Muscle layer of duodenum (tissue), 2 donors: Measurements from ENCODE around the gene PEA15.

Source experiments
- H3K27ac ChIP-seq: one replicate; pipeline ENCODE4 v1.7.0; 2013; ENCODE audit warnings: mild to moderate bottlenecking, low read length
- H3K27me3 ChIP-seq: one replicate; pipeline ENCODE4 v1.7.0; 2013; ENCODE audit warnings: low read depth, mild to moderate bottlenecking, control low read depth, low read length
- H3K36me3 ChIP-seq, 2 donors: one replicate each; pipeline ENCODE4 v1.7.0; 2013; ENCODE audit warnings: low read length in 2 of 2, control low read depth in 1 of 2, mild to moderate bottlenecking in 1 of 2; ENCODE audit not compliant: insufficient read depth in 2 of 2, control insufficient read depth in 1 of 2
- H3K4me1 ChIP-seq, 2 donors: one replicate each; pipeline ENCODE4 v1.7.0; 2013; ENCODE audit warnings: low read length in 2 of 2, mild to moderate bottlenecking in 2 of 2, control low read depth in 1 of 2, moderate library complexity in 1 of 2; ENCODE audit not compliant: insufficient read depth in 2 of 2, control insufficient read depth in 1 of 2
- H3K4me3 ChIP-seq, 2 donors: one replicate each; pipeline ENCODE4 v1.7.0; 2013; ENCODE audit warnings: low read length in 2 of 2, low read depth in 1 of 2, mild to moderate bottlenecking in 1 of 2
- H3K9me3 ChIP-seq, 2 donors: one replicate each; pipeline ENCODE4 v1.7.0; 2013; ENCODE audit warnings: low read length in 2 of 2, control low read depth in 1 of 2, mild to moderate bottlenecking in 1 of 2; ENCODE audit not compliant: control insufficient read depth in 1 of 2
- donor health status: healthy.

PEA15 gene

DNA sequence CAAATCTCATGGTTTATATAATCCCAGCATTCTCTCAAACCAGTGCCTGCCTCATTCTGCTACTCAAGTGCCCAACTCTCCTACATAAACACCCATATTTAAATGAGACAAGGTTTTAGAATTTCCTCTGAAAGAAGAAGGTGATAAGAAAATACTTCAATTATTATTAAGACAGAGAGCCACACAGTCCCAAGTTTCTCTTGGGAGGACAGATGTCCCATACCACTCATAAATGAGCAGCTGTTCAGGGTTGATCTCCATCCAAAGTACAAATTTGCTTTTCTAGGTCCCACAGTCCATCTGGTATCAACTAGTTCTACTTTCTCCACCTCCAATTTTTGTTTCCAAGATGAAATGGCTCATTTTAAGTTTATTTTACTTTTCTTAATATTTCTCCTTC lies 45.8 kb downstream of the PEA15 start:
- H3K4me1 ChIP-seq, result peaks cover 0 to 29% of the 10 kb centered on the region in 2 donors
- no peaks in the 10 kb centered on the region for H3K27me3 ChIP-seq
- no peak overlapping the region for H3K4me3 ChIP-seq
- H3K36me3 ChIP-seq, result peaks cover 0 to 3% of the 10 kb centered on the region in 2 donors
- no peaks in the 10 kb centered on the region for H3K9me3 ChIP-seq
- H3K27ac ChIP-seq, result no peak overlapping the region

DNA sequence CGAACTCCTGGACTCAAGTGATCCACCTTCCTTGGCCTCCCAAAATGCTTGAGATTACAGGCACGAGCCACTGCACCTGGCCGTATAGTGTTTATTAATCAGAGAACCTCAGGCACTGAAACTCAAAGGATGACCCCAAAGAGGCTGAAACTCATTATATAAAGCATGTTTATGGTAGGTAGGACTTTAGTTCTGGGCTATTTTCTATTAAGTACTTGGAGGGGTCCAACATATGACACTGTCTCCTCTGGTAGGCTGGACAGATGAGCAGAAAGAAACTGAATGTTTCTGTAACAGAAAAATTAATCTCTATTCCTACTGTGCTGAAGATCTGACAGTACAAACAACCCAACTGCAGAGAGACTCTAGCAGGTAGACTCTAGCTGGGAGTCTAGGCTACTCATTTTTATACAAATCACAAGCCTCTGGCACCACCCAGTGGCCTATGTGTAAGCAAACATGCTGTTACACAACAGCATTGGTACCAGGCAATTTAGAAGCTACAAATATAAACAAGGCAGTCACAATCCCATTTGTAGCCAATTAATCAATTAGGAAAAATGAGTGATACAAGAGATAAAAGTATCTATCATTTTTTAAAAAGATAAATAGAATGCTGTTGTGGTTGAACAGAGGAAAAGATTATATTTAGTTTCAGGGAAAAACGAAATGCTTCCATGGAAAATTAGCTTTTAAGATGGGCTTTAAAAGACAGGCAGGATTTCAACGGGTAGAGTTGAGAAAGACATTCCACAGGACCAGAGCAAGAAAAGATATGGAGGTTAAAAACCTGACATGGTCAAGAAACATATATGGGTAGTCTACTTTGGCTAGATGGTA lies 46.7 kb downstream of the PEA15 start:
- Histone ChIP-seq H3K9me3 (no peaks in the 10 kb centered on the region), H3K27ac (peak overlapping the region; percentile 27), H3K4me1 (peaks cover 0 to 38% of the 10 kb centered on the region in 2 donors), H3K36me3 (peaks cover 0 to 3% of the 10 kb centered on the region in 2 donors), H3K27me3 (no peaks in the 10 kb centered on the region), H3K4me3 (no peak overlapping the region)

DNA sequence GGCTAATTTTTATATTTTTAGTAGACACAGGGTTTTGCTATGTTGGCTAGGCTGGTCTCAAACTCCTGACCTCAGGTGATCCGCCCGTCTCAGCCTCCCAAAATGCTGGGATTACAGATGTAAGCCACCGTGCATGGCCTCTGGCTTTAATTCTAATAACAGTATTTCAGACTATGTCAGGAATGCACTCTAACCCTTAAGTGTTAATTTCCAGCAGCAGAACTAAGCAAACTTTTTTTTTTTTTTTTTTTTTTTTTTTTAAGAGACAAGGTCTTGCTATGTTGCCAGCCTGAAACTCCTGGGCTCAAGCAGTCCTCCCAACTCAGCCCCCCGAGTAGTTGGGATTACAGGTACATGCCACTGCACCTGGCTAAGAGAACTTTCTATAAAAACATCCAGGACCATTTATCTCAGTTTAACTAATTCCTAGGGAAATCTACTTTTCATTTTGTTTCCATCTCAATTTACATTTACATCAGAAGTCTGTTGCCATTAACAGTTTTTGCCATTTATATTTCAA lies 50.7 kb downstream of the PEA15 start:
- no peaks in the 10 kb centered on the region for H3K9me3 ChIP-seq
- peaks cover 11 to 65% of the 10 kb centered on the region in 2 donors for H3K4me1 ChIP-seq
- H3K27me3 ChIP-seq, result no peaks in the 10 kb centered on the region
- H3K4me3 ChIP-seq, result no peak overlapping the region
- H3K27ac ChIP-seq, result no peak overlapping the region
- H3K36me3 ChIP-seq, result peaks cover 0 to 3% of the 10 kb centered on the region in 2 donors

DNA sequence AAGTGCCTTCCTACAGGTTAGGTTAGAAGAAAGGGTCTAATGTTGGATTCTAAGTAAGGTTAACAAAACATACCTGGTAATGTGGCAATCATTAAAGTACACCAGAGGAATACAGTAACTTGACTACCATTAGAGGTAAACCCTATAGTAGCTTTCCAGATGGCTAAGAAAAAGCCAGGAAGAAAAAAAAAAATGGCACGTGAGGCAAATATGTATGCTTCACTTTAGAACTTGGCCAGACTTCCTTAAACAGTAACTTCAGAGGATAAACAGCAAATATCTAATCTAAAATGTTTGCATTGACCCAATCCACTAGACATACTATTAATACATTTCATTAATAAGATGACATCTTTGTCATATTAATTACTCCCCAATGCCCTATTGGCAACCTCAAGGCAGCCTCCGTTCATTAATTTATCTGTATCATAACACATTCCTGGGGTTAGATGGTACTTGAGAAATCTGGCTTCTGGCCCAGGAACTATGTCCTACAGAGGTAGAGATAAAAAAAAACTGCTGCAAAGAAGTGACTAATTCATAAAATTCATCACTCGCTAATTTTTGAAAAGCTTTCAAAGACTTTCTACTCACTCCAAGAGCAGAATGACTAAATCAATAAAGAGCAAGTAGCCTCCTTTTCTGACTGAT lies 51.3 kb downstream of the PEA15 start:
- Histone ChIP-seq H3K4me3 (no peak overlapping the region), H3K36me3 (peaks cover 0 to 3% of the 10 kb centered on the region in 2 donors), H3K27ac (no peak overlapping the region), H3K4me1 (peaks cover 14 to 62% of the 10 kb centered on the region in 2 donors), H3K27me3 (no peaks in the 10 kb centered on the region), H3K9me3 (no peaks in the 10 kb centered on the region)

DNA sequence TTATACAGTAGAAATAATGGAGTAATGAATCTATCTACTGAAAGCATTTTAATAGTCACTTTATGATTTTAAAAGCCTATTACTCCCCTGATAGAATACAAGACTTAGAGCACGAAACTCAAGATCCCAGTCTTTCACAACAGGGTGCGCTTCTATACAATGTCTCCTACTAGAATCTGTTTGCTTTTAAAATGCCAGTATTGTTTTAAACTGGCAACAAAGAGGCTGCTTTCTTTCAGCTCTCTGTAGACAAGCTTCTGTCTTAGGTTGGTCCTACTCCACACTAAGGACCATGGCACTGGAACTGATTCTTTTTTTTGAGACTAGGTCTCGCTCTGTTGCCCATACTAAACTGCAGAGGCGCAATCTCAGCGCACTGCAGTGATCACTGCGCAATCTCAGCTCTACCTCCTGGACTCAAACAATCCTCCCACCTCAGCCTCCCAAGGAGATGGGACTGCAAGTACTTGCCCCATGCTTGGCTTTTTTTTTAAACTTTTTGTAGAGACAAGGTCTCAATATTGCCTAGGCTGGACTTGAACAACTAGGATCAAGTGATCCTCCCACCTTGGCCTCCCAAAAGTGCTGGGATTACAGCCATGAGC lies 52.3 kb downstream of the PEA15 start:
- H3K4me1 ChIP-seq, result peaks cover 14 to 52% of the 10 kb centered on the region in 2 donors
- H3K4me3 ChIP-seq, result no peak overlapping the region
- H3K27ac ChIP-seq, result no peak overlapping the region
- no peaks in the 10 kb centered on the region for H3K27me3 ChIP-seq
- H3K9me3 ChIP-seq, result no peaks in the 10 kb centered on the region
- peaks cover 3 to 4% of the 10 kb centered on the region in 2 donors for H3K36me3 ChIP-seq

DNA sequence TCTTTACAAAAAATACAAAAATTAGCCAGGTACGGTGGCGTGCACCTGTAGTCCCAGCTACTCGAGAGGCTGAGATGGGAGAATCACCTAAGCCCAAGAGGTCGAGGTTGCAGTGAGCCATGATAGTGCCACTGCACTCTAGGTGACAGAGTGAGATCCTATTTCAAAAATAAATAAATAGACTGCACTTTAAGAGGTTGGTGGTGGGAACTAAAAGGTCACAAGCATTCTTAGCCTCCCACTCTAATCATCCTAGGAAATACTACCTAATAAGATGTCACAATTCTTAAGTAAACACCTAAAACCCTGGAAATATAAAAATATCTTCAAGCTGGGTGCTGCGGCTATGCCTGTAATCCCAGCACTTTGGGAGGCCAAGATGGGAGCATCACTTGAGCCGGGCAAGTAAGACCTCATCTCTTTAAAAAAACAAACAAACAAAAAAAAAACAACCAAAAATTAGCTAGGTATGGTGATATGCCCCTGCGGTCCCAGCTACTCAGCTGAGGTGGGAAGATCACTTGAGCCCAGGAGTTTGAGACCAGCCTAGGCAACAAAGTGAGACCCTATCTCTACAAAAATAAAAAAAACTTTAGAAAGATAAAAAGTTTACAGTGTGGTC lies 53.1 kb downstream of the PEA15 start:
- no peaks in the 10 kb centered on the region for H3K9me3 ChIP-seq
- H3K27me3 ChIP-seq, result no peaks in the 10 kb centered on the region
- peaks cover 3 to 4% of the 10 kb centered on the region in 2 donors for H3K36me3 ChIP-seq
- peaks cover 14 to 54% of the 10 kb centered on the region in 2 donors for H3K4me1 ChIP-seq
- no peak overlapping the region for H3K27ac ChIP-seq
- H3K4me3 ChIP-seq, result no peak overlapping the region

DNA sequence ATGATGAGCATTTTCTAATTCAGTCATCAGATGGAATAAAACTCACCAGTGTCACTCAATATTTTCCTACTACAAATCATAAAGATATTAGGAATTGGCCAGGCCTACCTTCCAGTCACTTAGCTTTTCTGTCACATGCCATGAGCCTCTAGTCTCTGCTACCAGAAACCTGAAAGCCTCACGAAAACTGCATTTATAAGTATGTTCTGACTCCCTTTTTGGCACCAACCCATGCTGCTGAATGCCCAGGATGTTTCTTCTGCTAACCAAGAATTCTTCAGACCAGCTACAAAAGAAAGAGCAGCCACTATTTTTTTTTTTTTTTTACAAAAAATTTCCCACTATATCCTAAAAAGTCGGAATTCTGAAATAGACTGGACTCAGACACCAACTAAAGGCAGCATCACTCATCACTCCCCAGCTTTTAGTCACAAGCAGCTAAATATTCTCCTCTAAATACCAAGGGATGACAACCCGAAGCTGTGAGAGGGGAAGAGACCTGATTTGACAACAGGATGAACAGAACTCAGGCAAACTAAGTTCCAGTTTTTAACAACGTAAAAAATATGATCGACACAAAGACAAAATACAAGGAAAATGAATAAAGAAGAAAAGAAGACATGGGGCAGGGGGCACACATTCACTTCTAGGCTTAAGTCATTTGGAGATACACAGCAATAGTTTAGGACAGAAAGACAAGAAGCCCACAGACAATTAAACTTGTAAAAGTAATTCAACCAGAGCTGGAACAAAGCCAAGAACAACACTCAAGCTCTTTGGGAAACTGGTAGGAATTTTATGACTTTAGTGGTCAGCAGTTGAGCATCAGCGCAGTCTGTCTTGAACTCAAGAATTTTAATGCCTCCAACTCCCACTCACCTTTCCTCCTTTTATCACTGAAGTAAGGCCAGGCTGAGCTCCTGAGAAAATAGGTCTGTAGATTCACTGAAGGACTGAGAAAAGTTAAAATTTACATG lies 55.5 kb downstream of the PEA15 start:
- H3K4me3 ChIP-seq, result peak overlapping the region; percentile 84
- peak overlapping the region; percentile 99 for H3K27ac ChIP-seq
- peaks cover 14 to 51% of the 10 kb centered on the region in 2 donors for H3K4me1 ChIP-seq
- no peaks in the 10 kb centered on the region for H3K27me3 ChIP-seq
- H3K9me3 ChIP-seq, result no peaks in the 10 kb centered on the region
- peaks cover 0 to 4% of the 10 kb centered on the region in 2 donors for H3K36me3 ChIP-seq

DNA sequence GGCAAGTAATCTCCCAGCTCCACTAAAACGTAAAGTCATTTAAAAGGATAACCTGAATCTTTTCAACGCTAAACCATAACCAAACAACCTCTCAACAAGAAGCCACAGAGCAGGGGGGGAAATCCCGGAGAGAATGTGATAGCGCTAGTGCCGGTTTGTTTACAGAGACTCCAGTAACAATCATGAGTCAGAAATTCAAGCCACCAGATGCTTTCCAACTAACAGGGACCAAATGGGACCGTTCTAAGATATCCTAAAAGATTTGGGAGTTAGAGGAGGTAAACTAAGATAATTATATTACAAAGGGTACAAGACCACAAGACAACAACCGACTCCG lies 56.3 kb downstream of the PEA15 start:
- Histone ChIP-seq H3K36me3 (peaks cover 0 to 4% of the 10 kb centered on the region in 2 donors), H3K9me3 (no peaks in the 10 kb centered on the region), H3K4me1 (peaks cover 14 to 42% of the 10 kb centered on the region in 2 donors), H3K27ac (peak overlapping the region; percentile 99), H3K4me3 (peak overlapping the region; percentile 84), H3K27me3 (no peaks in the 10 kb centered on the region)

DNA sequence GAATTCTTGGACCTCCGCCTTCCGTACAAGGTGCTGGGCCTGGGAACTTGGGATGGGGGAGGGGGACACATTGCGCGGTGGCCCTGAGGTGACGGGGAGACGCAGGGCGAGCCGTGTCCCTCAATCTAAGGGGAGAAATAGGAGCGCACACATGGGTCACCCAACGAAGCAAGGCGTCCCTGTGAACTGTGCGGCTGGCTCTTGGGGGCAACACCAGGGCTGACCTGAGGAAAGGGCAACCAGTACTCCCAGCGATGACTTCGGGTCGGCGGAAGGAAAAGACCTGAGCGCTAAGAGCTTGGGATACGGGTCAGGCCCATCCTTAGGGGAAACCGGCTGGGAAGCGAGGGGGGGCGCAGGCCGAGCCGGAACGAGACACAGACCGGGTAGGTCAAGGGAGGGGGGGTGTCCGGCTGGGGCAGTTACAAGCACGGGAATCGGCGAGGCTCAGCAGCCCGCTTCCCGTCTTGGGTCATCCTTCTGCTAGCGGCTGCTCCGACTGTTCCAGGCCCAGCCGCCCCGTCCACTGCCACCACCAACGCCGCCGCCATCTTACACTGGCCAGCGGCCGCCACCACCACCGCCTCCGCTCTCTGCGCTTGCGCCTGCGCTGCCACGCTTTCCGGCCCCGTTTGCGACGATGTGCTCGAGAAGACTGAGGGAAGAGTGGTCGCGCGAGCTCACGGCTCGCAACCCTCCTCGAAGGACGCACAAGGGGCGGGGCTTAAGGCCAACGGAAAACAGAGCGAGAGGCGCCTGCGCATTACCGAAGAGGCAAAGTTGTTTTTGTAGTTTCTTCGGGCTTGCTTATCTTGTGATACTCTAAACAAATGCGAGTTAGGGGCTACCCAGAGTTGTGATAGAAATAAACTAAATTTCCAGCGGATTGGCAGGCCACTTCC lies 57.0 kb downstream of the PEA15 start, which contains the start of gene DCAF8:
TSS of gene DCAF8 (minus strand) at position 657 of the 902 bp plus-strand sequence. CDS start 18,541 bp downstream, outside the sequence.
- Histone ChIP-seq H3K36me3 (peaks cover 0 to 4% of the 10 kb centered on the region in 2 donors), H3K27me3 (no peaks in the 10 kb centered on the region), H3K9me3 (no peaks in the 10 kb centered on the region), H3K27ac (peak within 1 kb of the TSS; percentile 99), H3K4me1 (peaks cover 14 to 36% of the 10 kb centered on the region in 2 donors), H3K4me3 (peak within 1 kb of the TSS; percentile 84)
